GM10266 (cell line): ENCODE data around the gene STPG1.

ENCODE experiments used
- DNase-seq: peaks from one replicate; pipeline ENCODE4 v3.0.0; 2012; ENCODE audit errors: extremely low spot score
- CTCF ChIP-seq: IDR thresholded peaks from 2 replicates; pipeline ENCODE4 v1.5.1; 2012; ENCODE audit warnings: mild to moderate bottlenecking, low read depth; ENCODE audit not compliant: control insufficient read depth, insufficient read depth; ENCODE audit errors: missing control alignments

Gene STPG1

GRCh38 chr1:24386931-24387330, 26.7 kb downstream of the STPG1 start:
- TF ChIP-seq CTCF: no peak
- DNase-seq: no peak

DNA sequence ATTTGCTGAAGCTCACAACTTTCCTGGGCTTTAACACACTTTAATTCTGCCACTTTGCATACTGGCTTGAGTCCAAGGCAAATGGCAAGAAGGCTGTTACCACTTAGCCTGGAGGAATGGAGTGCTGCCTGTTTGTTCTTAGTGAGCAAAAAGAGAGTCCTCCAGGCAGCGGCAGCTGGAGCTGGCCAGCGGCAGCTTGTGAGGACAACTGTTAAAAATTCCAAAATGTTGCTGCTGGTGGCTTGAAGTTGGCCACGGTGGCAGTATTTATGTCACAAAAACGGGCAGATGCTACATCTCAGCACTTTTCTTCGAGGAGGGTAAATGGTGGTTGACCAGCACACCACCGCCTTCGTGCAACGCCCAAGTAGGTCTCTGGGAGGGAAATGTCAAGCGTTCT, 27.3 kb downstream of the STPG1 start:
- TF ChIP-seq CTCF: no peak

GRCh38 chr1:24385160-24385940, 28.2 kb downstream of the STPG1 start:
- DNase-seq: no peak
- peak; percentile 42 for TF ChIP-seq CTCF

More for the DNA sequence above, 27.3 kb downstream of the STPG1 start:
- no peak for DNase-seq

- TF ChIP-seq CTCF: no peak
- peak; percentile 67 for DNase-seq
Measured at GRCh38 chr1:24384251-24385090, 29.1 kb downstream of the STPG1 start.

GRCh38 chr1:24383381-24383940, 30.1 kb downstream of the STPG1 start:
- no peak for TF ChIP-seq CTCF
- no peak for DNase-seq

GRCh38 chr1:24382165-24382577, 31.4 kb downstream of the STPG1 start:
- TF ChIP-seq CTCF: no peak
- no peak for DNase-seq
